ENCODE results near the gene SHISA5. TPM values are rescaled to one million over a fixed set of nuclear protein-coding genes. Genes with fewer than 3 reads are reported as not detected.
A peak's percentile ranks its signal among the peaks of the same experiment; 100 is the strongest.

SHISA5 gene
- total RNA-seq, 4 donors from 2014 or later: 60.1 to 98.0 (median 87.3) TPM

DNA sequence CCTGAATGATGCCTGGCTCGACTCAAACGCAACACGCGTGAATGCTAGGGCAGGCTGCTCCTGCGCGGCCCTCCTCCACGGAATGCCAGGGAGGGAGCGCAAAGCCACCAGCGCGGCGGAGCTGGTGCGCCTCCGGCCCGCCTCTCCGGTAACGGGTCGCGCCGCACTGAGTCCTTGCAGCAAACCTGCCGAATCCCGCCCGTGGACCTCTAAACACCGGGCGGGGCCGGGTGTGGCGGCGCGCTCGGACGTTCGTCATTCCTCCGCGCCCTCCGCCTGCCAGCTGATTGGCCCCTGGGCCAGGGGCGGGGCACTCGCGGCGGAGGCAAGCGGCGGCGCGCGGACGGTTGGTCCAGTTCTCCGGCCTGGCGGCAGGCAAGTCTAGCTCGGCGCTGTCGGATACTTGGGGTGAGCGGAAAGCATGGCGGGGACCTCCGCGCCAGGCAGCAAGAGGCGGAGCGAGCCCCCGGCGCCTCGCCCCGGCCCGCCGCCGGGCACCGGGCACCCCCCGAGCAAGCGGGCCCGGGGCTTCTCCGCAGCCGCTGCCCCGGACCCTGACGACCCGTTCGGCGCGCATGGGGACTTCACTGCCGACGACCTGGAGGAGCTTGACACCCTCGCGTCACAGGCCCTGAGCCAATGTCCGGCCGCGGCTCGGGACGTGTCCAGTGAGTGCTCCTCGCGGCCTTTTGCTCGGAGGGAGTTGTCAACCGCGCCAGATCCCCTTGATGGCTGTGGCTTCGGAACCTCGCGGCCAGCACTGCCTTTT lies 57.4 kb downstream of the SHISA5 start, which contains the start of gene ATRIP:
Gene ATRIP (plus strand): TSS at position 313 of the 769 bp plus-strand sequence. CDS start 109 bp downstream, at position 422.
- no peaks in the 10 kb centered on the region for H3K27me3 ChIP-seq
- H3K9me3 ChIP-seq: no peaks in the 10 kb centered on the region
- H3K27ac ChIP-seq: peak within 1 kb of the TSS; percentile 85
- peak within 1 kb of the TSS; percentile 91 for H3K4me3 ChIP-seq
- 1% methylated on average over 28 of the region's 91 CpGs for WGBS
- peaks cover 27% of the 10 kb centered on the region for H3K36me3 ChIP-seq
- peak; percentile 94 to 96 for DNase-seq (ENCODE audit: low spot score in 2 of 2)
- TF ChIP-seq POLR2AphosphoS5 (IDR thresholded peaks at IDR 0.05) (peak; percentile 82 to 89 (median 83)), EP300 (IDR thresholded peaks at IDR 0.05) (no peak), POLR2A (IDR thresholded peaks at IDR 0.05) (peak in 1 of 2 donors; percentile 80)
- TF ChIP-seq, protein P1, sequence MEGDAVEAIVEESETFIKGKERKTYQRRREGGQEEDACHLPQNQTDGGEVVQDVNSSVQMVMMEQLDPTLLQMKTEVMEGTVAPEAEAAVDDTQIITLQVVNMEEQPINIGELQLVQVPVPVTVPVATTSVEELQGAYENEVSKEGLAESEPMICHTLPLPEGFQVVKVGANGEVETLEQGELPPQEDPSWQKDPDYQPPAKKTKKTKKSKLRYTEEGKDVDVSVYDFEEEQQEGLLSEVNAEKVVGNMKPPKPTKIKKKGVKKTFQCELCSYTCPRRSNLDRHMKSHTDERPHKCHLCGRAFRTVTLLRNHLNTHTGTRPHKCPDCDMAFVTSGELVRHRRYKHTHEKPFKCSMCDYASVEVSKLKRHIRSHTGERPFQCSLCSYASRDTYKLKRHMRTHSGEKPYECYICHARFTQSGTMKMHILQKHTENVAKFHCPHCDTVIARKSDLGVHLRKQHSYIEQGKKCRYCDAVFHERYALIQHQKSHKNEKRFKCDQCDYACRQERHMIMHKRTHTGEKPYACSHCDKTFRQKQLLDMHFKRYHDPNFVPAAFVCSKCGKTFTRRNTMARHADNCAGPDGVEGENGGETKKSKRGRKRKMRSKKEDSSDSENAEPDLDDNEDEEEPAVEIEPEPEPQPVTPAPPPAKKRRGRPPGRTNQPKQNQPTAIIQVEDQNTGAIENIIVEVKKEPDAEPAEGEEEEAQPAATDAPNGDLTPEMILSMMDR (IDR thresholded peaks at IDR 0.05): no peak
- peaks cover 29% of the 10 kb centered on the region for H3K4me1 ChIP-seq

DNA sequence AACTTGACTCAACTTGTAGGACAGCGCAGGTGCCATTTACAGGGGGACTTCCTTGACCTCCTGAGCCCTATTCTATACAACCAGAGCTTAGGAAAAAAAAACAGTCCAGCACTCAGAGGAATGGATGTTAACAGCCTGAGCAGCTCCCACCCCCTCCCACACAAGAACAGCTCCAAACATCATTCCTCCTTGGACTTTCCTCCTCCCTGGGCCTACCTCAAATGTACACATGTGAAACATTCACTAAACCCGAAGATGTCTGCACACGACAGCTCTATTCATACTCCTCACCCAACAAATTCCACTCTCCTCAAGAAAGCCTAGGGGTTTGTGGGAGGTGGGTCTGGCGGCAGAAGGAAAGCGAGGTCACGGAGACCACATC lies 57.9 kb downstream of the SHISA5 start:
- peaks cover 35% of the 10 kb centered on the region for H3K4me1 ChIP-seq
- H3K9me3 ChIP-seq: no peaks in the 10 kb centered on the region
- TF ChIP-seq POLR2A (IDR thresholded peaks at IDR 0.05): no peak
- TF ChIP-seq POLR2AphosphoS5 (IDR thresholded peaks at IDR 0.05): no peak
- TF ChIP-seq, protein P1 (IDR thresholded peaks at IDR 0.05): no peak
- DNase-seq (ENCODE audit: low spot score in 2 of 2): no peak
- 13% methylated on average over 6 of the region's 6 CpGs for WGBS
- H3K36me3 ChIP-seq: peaks cover 22% of the 10 kb centered on the region
- H3K27ac ChIP-seq: peak overlapping the region; percentile 85
- H3K4me3 ChIP-seq: peak overlapping the region; percentile 91
- H3K27me3 ChIP-seq: no peaks in the 10 kb centered on the region

- H3K27ac ChIP-seq: no peak overlapping the region
These were observed 58.6 kb downstream of the SHISA5 start for GRCh38 chr3:48445277-48445882.

GRCh38 chr3:48441940-48442339 lies 62.0 kb downstream of the SHISA5 start:
- 77% methylated on average over 6 of the region's 6 CpGs for WGBS
- peaks cover 40% of the 10 kb centered on the region for H3K4me1 ChIP-seq
- no peak overlapping the region for H3K4me3 ChIP-seq
- DNase-seq (ENCODE audit: low spot score in 2 of 2): no peak
- peaks cover 22% of the 10 kb centered on the region for H3K36me3 ChIP-seq
- no peaks in the 10 kb centered on the region for H3K9me3 ChIP-seq
- TF ChIP-seq POLR2AphosphoS5 (IDR thresholded peaks at IDR 0.05): no peak
- TF ChIP-seq, protein P1 (IDR thresholded peaks at IDR 0.05): no peak
- H3K27me3 ChIP-seq: no peaks in the 10 kb centered on the region
- no peak overlapping the region for H3K27ac ChIP-seq

More at GRCh38 chr3:48445277-48445882, 58.6 kb downstream of the SHISA5 start:
- H3K4me1 ChIP-seq: peaks cover 37% of the 10 kb centered on the region
- TF ChIP-seq POLR2AphosphoS5 (IDR thresholded peaks at IDR 0.05): no peak
- TF ChIP-seq, protein P1 (IDR thresholded peaks at IDR 0.05): no peak
- no peak for TF ChIP-seq EP300 (IDR thresholded peaks at IDR 0.05)
- TF ChIP-seq POLR2A (IDR thresholded peaks at IDR 0.05): no peak
- no peaks in the 10 kb centered on the region for H3K9me3 ChIP-seq
- no peak for DNase-seq (ENCODE audit: low spot score in 2 of 2)
- no peaks in the 10 kb centered on the region for H3K27me3 ChIP-seq
- peaks cover 22% of the 10 kb centered on the region for H3K36me3 ChIP-seq
- peak overlapping the region; percentile 91 for H3K4me3 ChIP-seq
- WGBS: 83% methylated on average over 5 of the region's 6 CpGs

DNA sequence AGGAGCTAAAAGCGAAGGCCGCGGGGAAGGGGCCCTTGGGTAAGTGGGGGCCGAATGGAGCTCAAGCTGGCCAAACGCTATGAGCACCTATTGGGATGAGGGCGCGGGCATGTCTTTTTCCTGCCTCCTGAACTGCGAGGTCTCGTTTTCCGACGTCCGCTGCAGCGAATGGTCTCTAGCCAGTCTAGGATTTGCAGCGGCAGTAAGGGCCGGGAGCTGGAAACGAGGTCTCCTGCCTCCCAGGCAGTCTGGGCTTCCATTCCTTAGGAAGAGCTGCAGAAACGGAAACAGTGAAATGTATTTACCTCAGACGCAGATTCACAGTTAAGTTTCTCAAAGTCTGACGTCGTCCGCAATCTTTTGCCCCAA lies 63.4 kb downstream of the SHISA5 start:
- Histone ChIP-seq H3K4me1 (peaks cover 41% of the 10 kb centered on the region), H3K4me3 (peak overlapping the region; percentile 90), H3K27me3 (no peaks in the 10 kb centered on the region), H3K9me3 (no peaks in the 10 kb centered on the region), H3K36me3 (peaks cover 22% of the 10 kb centered on the region), H3K27ac (peak overlapping the region; percentile 97)
- no peak for DNase-seq (ENCODE audit: low spot score in 2 of 2)
- under 1% methylated on average over 21 of the region's 21 CpGs for WGBS
- TF ChIP-seq, protein P1 (IDR thresholded peaks at IDR 0.05): no peak
- TF ChIP-seq EP300 (IDR thresholded peaks at IDR 0.05) (no peak), POLR2A (IDR thresholded peaks at IDR 0.05) (no peak), POLR2AphosphoS5 (IDR thresholded peaks at IDR 0.05) (no peak)
